GM12864 (cell line): ENCODE data around the gene SYNE1.

Source experiments
- DNase-seq: peaks from one replicate; pipeline ENCODE4 v3.0.0-alpha.2; 2011; ENCODE audit warnings: low read depth
- H3K4me3 ChIP-seq: 2 replicates; pipeline ENCODE4 v1.5.1; 2011; ENCODE audit warnings: mild to moderate bottlenecking, low read depth, low read length, control low read depth
- CTCF ChIP-seq: IDR thresholded peaks from 2 replicates; pipeline ENCODE4 v1.5.1; 2011; ENCODE audit warnings: low read depth, mild to moderate bottlenecking, moderate library complexity, low read length, control low read depth, inconsistent platforms; ENCODE audit errors: missing control alignments

SYNE1 gene

GRCh38 chr6:152642578-152643375, 5.6 kb upstream of the SYNE1 start:
- TF ChIP-seq CTCF, result peak; percentile 79
- H3K4me3 ChIP-seq, result no peak overlapping the region
- DNase-seq, result peak; percentile 22

- no peak for DNase-seq
- peak overlapping the region; percentile 8 for H3K4me3 ChIP-seq
- TF ChIP-seq CTCF, result no peak
These were observed 410 bp downstream of the SYNE1 start for GRCh38 chr6:152636609-152637295.

- TF ChIP-seq CTCF, result no peak
- H3K4me3 ChIP-seq, result peak overlapping the region; percentile 8
- DNase-seq, result no peak
These were observed 1.0 kb downstream of the SYNE1 start for GRCh38 chr6:152636021-152636608.

- peak; percentile 15 for DNase-seq
- no peak for TF ChIP-seq CTCF
- no peak overlapping the region for H3K4me3 ChIP-seq
These were observed 2.4 kb downstream of the SYNE1 start for GRCh38 chr6:152634773-152635172.

GRCh38 chr6:152632121-152632782, 4.9 kb downstream of the SYNE1 start:
- no peak overlapping the region for H3K4me3 ChIP-seq

GRCh38 chr6:152631376-152631775, 5.8 kb downstream of the SYNE1 start:
- no peak for TF ChIP-seq CTCF
- no peak for DNase-seq
- H3K4me3 ChIP-seq, result no peak overlapping the region

More at GRCh38 chr6:152632121-152632782, 4.9 kb downstream of the SYNE1 start:
- TF ChIP-seq CTCF, result no peak
- no peak for DNase-seq
